GM12878 (cell line): ENCODE measurements around the gene LIMK1. TPM values are rescaled to one million over a fixed set of nuclear protein-coding genes. Genes with fewer than 3 reads are reported as not detected.

Source experiments
- ATAC-seq: fragments of 200-7000 bp; cut with Tn5 transposase; 3 replicates; pipeline ENCODE4 v1.9.1; 2020; ENCODE audit warnings: mild to moderate bottlenecking, moderate library complexity
- BruUV-seq: library from RNA; stranded (reverse); fragments of 400-500 nt; replicated peaks from 2 replicates; lab custom pipeline; 2021; lab: Mats Ljungman, UMichigan
- CTCF ChIA-PET: fragments of 300-600 bp; sonication (Branson Sonifier 250); formaldehyde crosslinking; extraction: SDS; loops from one replicate; lab custom pipeline; 2021; ENCODE audit warnings: inconsistent platforms; lab: Yijun Ruan, JAX
- POLR2A ChIA-PET: fragments of 350-600 bp; formaldehyde crosslinking; extraction: SDS; loops from one replicate; lab custom pipeline; 2021; ENCODE audit warnings: inconsistent platforms; lab: Charles Lee
- RAD21 ChIA-PET: fragments of 300-600 bp; sonication (Branson Sonifier 250); formaldehyde crosslinking; loops from one replicate; lab custom pipeline; 2023; ENCODE audit warnings: antibody characterized with exemption; ENCODE audit not compliant: unreplicated experiment; lab: Charles Lee
- SMC1A ChIA-PET: fragments of 300-600 bp; sonication (Branson Sonifier 250); formaldehyde crosslinking; loops from one replicate; lab custom pipeline; 2023; ENCODE audit not compliant: unreplicated experiment, uncharacterized antibody; lab: Charles Lee
- DNase-seq: peaks from one replicate; pipeline ENCODE4 v3.0.0-alpha.2; 2011; ENCODE audit warnings: low read depth, low spot score
- FAIRE-seq: peaks from 3 replicates; lab custom pipeline; 2011; peaks lifted over from hg19 to GRCh38; lab: Jason Lieb, UNC
- H2AFZ ChIP-seq: 2 replicates; pipeline ENCODE4 v1.6.0; 2011; ENCODE audit warnings: low read depth, low read length, control low read depth; ENCODE audit not compliant: control insufficient read depth
- H3K27ac ChIP-seq: 2 replicates; pipeline ENCODE4 v1.5.1; 2011; ENCODE audit warnings: control low read depth; ENCODE audit not compliant: control insufficient read depth, insufficient read depth
- H3K27me3 ChIP-seq, 2 experiments: replicated peaks in 1 of 2; 2 replicates each; pipeline versions ENCODE4 v1.6.0 to v1.6.1; 2011; ENCODE audit warnings: low read length in 1 of 2; ENCODE audit not compliant: control insufficient read depth in 2 of 2, insufficient read depth in 2 of 2
- H3K36me3 ChIP-seq, 2 experiments: 2 replicates each; pipeline ENCODE4 v1.5.1; 2011; ENCODE audit warnings: low read length in 1 of 2; ENCODE audit not compliant: control insufficient read depth in 2 of 2, insufficient read depth in 2 of 2
- H3K4me1 ChIP-seq: 2 replicates; pipeline ENCODE4 v1.6.1; 2011; ENCODE audit warnings: mild to moderate bottlenecking, low read length, moderate library complexity, mixed read lengths; ENCODE audit not compliant: control insufficient read depth, insufficient read depth
- H3K4me2 ChIP-seq: 2 replicates; pipeline ENCODE4 v1.6.0; 2011; ENCODE audit warnings: control low read depth; ENCODE audit not compliant: control insufficient read depth, insufficient read depth
- H3K4me3 ChIP-seq: fragments of 200-600 bp; sonication (generic); 2 replicates; pipeline ENCODE4 v1.5.1; 2016
- H3K79me2 ChIP-seq: 2 replicates; pipeline ENCODE4 v1.6.0; 2011; ENCODE audit warnings: low read length; ENCODE audit not compliant: control insufficient read depth, insufficient read depth
- H3K9ac ChIP-seq: 2 replicates; pipeline ENCODE4 v1.8.0; 2011; ENCODE audit warnings: low read length, control low read depth, mixed read lengths; ENCODE audit not compliant: control insufficient read depth, insufficient read depth
- H3K9me3 ChIP-seq: replicated peaks from 3 replicates; pipeline ENCODE4 v1.5.1; 2011; ENCODE audit warnings: mild to moderate bottlenecking, low read length; ENCODE audit not compliant: control insufficient read depth, insufficient read depth
- H4K20me1 ChIP-seq: 2 replicates; pipeline ENCODE4 v1.6.0; 2011; ENCODE audit not compliant: control insufficient read depth, insufficient read depth
- ATF2 ChIP-seq: IDR thresholded peaks from 2 replicates; pipeline ENCODE4 v1.6.1; 2012; ENCODE audit warnings: low read length, inconsistent platforms
- BHLHE40 ChIP-seq, 2 experiments: fragments of 450-650 bp in 1 of 2; IDR thresholded peaks; 2 replicates each; pipeline ENCODE4 v1.6.1; 2011 to 2017; ENCODE audit warnings: low read depth in 2 of 2, borderline replicate concordance in 1 of 2, improper control_type of control experiment in 1 of 2, low read length in 1 of 2, mild to moderate bottlenecking in 1 of 2
- CHD2 ChIP-seq: IDR thresholded peaks from 2 replicates; pipeline ENCODE4 v1.6.1; 2011; ENCODE audit warnings: low read depth, low read length, improper control_type of control experiment, borderline replicate concordance
- MEF2A ChIP-seq: IDR thresholded peaks from 2 replicates; pipeline ENCODE4 v1.6.1; 2011; ENCODE audit warnings: low read depth, mild to moderate bottlenecking, low read length, moderate library complexity; ENCODE audit not compliant: insufficient read depth
- MEF2B ChIP-seq: fragments of 450-650 bp; IDR thresholded peaks from 2 replicates; pipeline ENCODE4 v1.6.1; 2018; ENCODE audit warnings: mild to moderate bottlenecking, moderate library complexity; ENCODE audit not compliant: partially characterized antibody, poor library complexity, severe bottlenecking
- NFYA ChIP-seq: IDR thresholded peaks from 2 replicates; pipeline ENCODE4 v1.6.1; 2011; ENCODE audit warnings: low read depth, mild to moderate bottlenecking, low read length, improper control_type of control experiment, borderline replicate concordance
- POLR2AphosphoS5 ChIP-seq: IDR thresholded peaks from 2 replicates; pipeline ENCODE4 v1.6.1; 2011; ENCODE audit warnings: mild to moderate bottlenecking, low read length, inconsistent platforms
- RCOR1 ChIP-seq: conservative IDR thresholded peaks from 2 replicates; pipeline ENCODE4 v1.6.1; 2012; ENCODE audit warnings: low read depth, low read length, improper control_type of control experiment
- RUNX3 ChIP-seq: IDR thresholded peaks from 2 replicates; pipeline ENCODE4 v1.6.1; 2012; ENCODE audit warnings: low read length, inconsistent platforms
- SMARCA5 ChIP-seq: fragments of 450-650 bp; IDR thresholded peaks from 2 replicates; pipeline ENCODE4 v1.6.1; 2017; ENCODE audit warnings: mild to moderate bottlenecking
- USF2 ChIP-seq: IDR thresholded peaks from 2 replicates; pipeline ENCODE4 v1.6.1; 2011; ENCODE audit warnings: low read depth, low read length, improper control_type of control experiment, borderline replicate concordance
- ZBED1 ChIP-seq: IDR thresholded peaks from 2 replicates; pipeline ENCODE4 v1.6.1; 2016; ENCODE audit warnings: borderline replicate concordance
- ZNF217 ChIP-seq: fragments of 450-650 bp; IDR thresholded peaks from 2 replicates; pipeline ENCODE4 v1.6.1; 2017; ENCODE audit warnings: antibody characterized with exemption, mild to moderate bottlenecking
- ZNF592 ChIP-seq: fragments of 450-650 bp; IDR thresholded peaks from 2 replicates; pipeline ENCODE4 v1.6.1; 2017; ENCODE audit warnings: mild to moderate bottlenecking, moderate library complexity
- WGBS: methylation state at CpG from one replicate; pipeline ENCODE4 v1.1.6; 2016; ENCODE audit warnings: low lambda C conversion rate; ENCODE audit not compliant: insufficient replicate concordance, insufficient coverage; ENCODE audit errors: missing lambda C conversion rate; 5-methylcytosine and 5-hydroxymethylcytosine counted together
- in situ Hi-C: fragments of 300-500 bp; cut with MboI; formaldehyde crosslinking; loops from 9 replicates; pipeline ENCODE4 v1.14.3; 2018; ENCODE audit warnings: mixed read lengths
- intact Hi-C: fragments of 100-400 bp; cut with micrococcal nuclease; formaldehyde crosslinking; loops from one replicate; pipeline ENCODE4 v1.14.2; 2022; ENCODE audit not compliant: unreplicated experiment
- polyA plus RNA-seq, 11 experiments: library from polyadenylated mRNA; depleted of rRNA in 4 of 11; unstranded in 6 of 11; stranded (reverse) in 5 of 11; fragments of >200 nt; fragmentation: Nextera tagmentation in 4 of 11; fragmentation: Illumina TruSeq in 1 of 11; extraction: Ambion mirVana in 4 of 11; extraction: Trizol in 1 of 11; gene quantifications; 1 replicate in 1 of 11; 2 replicates in 10 of 11; pipeline versions ENCODE4 v1.2.1 to v1.2.3, GENCODE V29; 2011 to 2016; ENCODE audit warnings: inconsistent platforms in 2 of 11, missing spikeins in 2 of 11, low read depth in 1 of 11
- total RNA-seq, 4 experiments: library from RNA; depleted of rRNA in 3 of 4; stranded (reverse); fragments of >200 nt in 3 of 4; fragmentation: Illumina TruSeq in 1 of 4; extraction: Trizol in 1 of 4; gene quantifications; 2 replicates each; pipeline versions ENCODE4 v1.2.1 to v1.2.3, GENCODE V29; 2013 to 2021

The LIMK1 gene
- total and polyA plus RNA-seq, 10 of the 15 experiments (the other 5 are each of a cell fraction or from before 2014, with no cell fraction given), result 0.71 to 59.4 (median 28.8) TPM

- TF ChIP-seq ZNF592, result no peak
Observed at GRCh38 chr7:74149071-74149470, 65.5 kb downstream of the LIMK1 start (continued).

- no peaks in the 10 kb centered on the region for H3K79me2 ChIP-seq
- FAIRE-seq (no peak), ATAC-seq (no peak)
- no TSS peak for BruUV-seq
- POLR2A ChIA-PET, result no interaction called here
- H2AFZ ChIP-seq, result no peak overlapping the region
- no peaks in the 10 kb centered on the region; the same call in 2 of the 3 replicates for H3K9me3 ChIP-seq
- WGBS, result 33% methylated on average over 1 of the region's 1 CpG
- TF ChIP-seq USF2, result no peak
- no peak for TF ChIP-seq MEF2B
- no peak for TF ChIP-seq BHLHE40 (IDR thresholded peaks at IDR 0.05; ENCODE audit: borderline replicate concordance in 1 of 2, low read depth in 2 of 2, low read length in 1 of 2)
- no peak for TF ChIP-seq NFYA
- TF ChIP-seq MEF2A, result no peak
- TF ChIP-seq CHD2, result no peak
- no peak for TF ChIP-seq RUNX3
- TF ChIP-seq ZNF217, result no peak
- TF ChIP-seq RCOR1, result no peak
- no peak for TF ChIP-seq ATF2
- TF ChIP-seq POLR2AphosphoS5, result no peak
- TF ChIP-seq ZBED1, result no peak
- no peak for TF ChIP-seq SMARCA5
- TF ChIP-seq, all 136 proteins: peak for 0
- in situ Hi-C loops (no loop called here), intact Hi-C loops (no loop called here)
- ChIA-PET SMC1A (no interaction called here), RAD21 (interaction anchor here (0.7 kb wide), 1 partner anchor 41 kb away, joined by 3 read pairs; no protein-coding TSS in a partner anchor), CTCF (interaction anchor here (1.1 kb wide), 1 partner anchor 34 kb away, joined by 3 read pairs; no protein-coding TSS in a partner anchor)
- Histone ChIP-seq H3K27ac (no peak overlapping the region), H3K4me3 (no peak overlapping the region), H3K36me3 (no peaks in the 10 kb centered on the region), H3K4me2 (no peak overlapping the region), H4K20me1 (no peaks in the 10 kb centered on the region), H3K4me1 (no peaks in the 10 kb centered on the region), H3K9ac (no peak overlapping the region), H3K27me3 (no peaks in the 10 kb centered on the region)
- DNase-seq, result no peak
Observed at GRCh38 chr7:74149603-74150002, 66.0 kb downstream of the LIMK1 start.
